ENCODE results near the gene BMP8B.

Gene BMP8B

GRCh38 chr1:39755965-39756659 is 32.6 kb downstream of the BMP8B start:
- FAIRE-seq: no peak

- no peak for FAIRE-seq
Observed at GRCh38 chr1:39754906-39755504, 33.7 kb downstream of the BMP8B start.

GRCh38 chr1:39754026-39754570 is 34.6 kb downstream of the BMP8B start:
- no peak for FAIRE-seq

- no peak for FAIRE-seq
Observed at GRCh38 chr1:39753132-39754025, 35.3 kb downstream of the BMP8B start.

- FAIRE-seq: no peak
Observed at GRCh38 chr1:39752703-39753102, 36.0 kb downstream of the BMP8B start.

- FAIRE-seq: no peak
Observed at GRCh38 chr1:39751595-39751994, 37.1 kb downstream of the BMP8B start.

- no peak for FAIRE-seq
Observed at GRCh38 chr1:39745016-39745670, 43.5 kb downstream of the BMP8B start.

GRCh38 chr1:39738622-39739366 is 49.9 kb downstream of the BMP8B start, which contains the start of gene PPIE:
PPIE (plus strand) TSS chr1:39738882; CDS start chr1:39738901, 19 bp downstream.
- FAIRE-seq: peak; percentile 3

GRCh38 chr1:39737546-39738169 is 51.0 kb downstream of the BMP8B start:
- no peak for FAIRE-seq

- no peak for FAIRE-seq
Observed at GRCh38 chr1:39735731-39736130, 52.9 kb downstream of the BMP8B start.

- FAIRE-seq: no peak
Observed at GRCh38 chr1:39733161-39733560, 55.5 kb downstream of the BMP8B start.

- no peak for FAIRE-seq
Observed at GRCh38 chr1:39732730-39733129, 55.9 kb downstream of the BMP8B start.

- FAIRE-seq: no peak
Observed at GRCh38 chr1:39729842-39730241, 58.8 kb downstream of the BMP8B start.

GRCh38 chr1:39729030-39729429 is 59.6 kb downstream of the BMP8B start:
- no peak for FAIRE-seq

- FAIRE-seq: no peak
Observed at GRCh38 chr1:39727932-39728317, 60.7 kb downstream of the BMP8B start.

GRCh38 chr1:39727221-39727931 is 61.3 kb downstream of the BMP8B start:
- FAIRE-seq: no peak

- no peak for FAIRE-seq
Observed at GRCh38 chr1:39726600-39726999, 62.1 kb downstream of the BMP8B start.

GRCh38 chr1:39722495-39722894 is 66.2 kb downstream of the BMP8B start:
- no peak for FAIRE-seq

GRCh38 chr1:39721664-39722063 is 67.0 kb downstream of the BMP8B start:
- no peak for FAIRE-seq

GRCh38 chr1:39720094-39720999 is 68.3 kb downstream of the BMP8B start:
- peak; percentile 94 for FAIRE-seq

All from TTC549 (cell line).